ENCODE measurements around the gene DPCD. TPM values are rescaled to one million over a fixed set of nuclear protein-coding genes. Genes with fewer than 3 reads are reported as not detected.
A peak's percentile ranks its signal among the peaks of the same experiment; 100 is the strongest.

The DPCD gene
- total RNA-seq, 2 experiments from 2014 or later, result 0.31 to 0.96 TPM

DNA sequence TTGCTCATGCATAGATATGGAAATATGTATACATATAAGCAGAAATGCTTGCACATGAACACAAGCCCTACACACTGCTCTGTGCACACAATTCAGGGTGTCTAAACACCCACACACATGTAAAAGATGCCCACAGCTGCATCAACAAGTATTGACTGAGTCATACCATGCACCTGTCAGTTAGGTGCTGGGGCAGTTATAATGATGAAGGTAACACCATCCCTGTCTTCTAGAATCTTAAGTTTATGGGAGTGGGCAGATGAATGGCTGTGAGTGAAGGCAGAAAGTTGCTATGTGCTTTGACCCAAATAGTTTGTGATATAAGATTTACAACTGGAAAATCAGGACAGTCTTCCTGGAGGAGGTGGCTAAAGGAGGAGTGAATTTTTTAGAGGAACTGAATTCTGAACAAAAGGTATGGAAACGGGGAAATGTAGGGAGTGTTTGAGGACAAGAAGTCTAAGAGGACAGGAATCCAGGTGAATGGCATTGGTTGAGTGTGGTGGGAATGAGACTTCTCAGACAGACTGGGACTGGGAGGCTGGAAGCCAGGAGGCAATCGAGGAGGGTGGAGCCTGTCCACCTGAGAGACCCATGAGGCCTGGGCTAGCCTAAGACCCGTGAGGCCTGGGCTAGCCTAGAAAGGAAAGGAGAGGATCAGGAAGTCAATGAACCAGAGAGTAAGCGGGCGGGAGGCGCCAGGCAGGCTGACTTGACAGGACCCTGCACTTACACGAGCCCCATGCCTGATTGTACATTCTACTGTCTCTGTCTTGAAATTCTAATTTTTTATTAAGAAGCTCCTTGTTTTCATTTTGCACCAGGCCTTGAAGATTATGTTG lies 20.7 kb upstream of the DPCD start:
- ATAC-seq (ENCODE audit: poor library complexity), result no peak
- no peaks in the 10 kb centered on the region for H3K36me3 ChIP-seq (ENCODE audit: insufficient read depth, low read length)
- H3K4me1 ChIP-seq (ENCODE audit: insufficient read depth, low read length), result peaks cover 28% of the 10 kb centered on the region
- POLR2A ChIA-PET, result no interaction called here
- H3K4me3 ChIP-seq (ENCODE audit: low read length), result no peak overlapping the region
- no peak for DNase-seq
- TF ChIP-seq, protein P1, sequence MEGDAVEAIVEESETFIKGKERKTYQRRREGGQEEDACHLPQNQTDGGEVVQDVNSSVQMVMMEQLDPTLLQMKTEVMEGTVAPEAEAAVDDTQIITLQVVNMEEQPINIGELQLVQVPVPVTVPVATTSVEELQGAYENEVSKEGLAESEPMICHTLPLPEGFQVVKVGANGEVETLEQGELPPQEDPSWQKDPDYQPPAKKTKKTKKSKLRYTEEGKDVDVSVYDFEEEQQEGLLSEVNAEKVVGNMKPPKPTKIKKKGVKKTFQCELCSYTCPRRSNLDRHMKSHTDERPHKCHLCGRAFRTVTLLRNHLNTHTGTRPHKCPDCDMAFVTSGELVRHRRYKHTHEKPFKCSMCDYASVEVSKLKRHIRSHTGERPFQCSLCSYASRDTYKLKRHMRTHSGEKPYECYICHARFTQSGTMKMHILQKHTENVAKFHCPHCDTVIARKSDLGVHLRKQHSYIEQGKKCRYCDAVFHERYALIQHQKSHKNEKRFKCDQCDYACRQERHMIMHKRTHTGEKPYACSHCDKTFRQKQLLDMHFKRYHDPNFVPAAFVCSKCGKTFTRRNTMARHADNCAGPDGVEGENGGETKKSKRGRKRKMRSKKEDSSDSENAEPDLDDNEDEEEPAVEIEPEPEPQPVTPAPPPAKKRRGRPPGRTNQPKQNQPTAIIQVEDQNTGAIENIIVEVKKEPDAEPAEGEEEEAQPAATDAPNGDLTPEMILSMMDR (IDR thresholded peaks at IDR 0.05), result no peak
- Mint-ChIP-seq H3K4me3 (no peak overlapping the region), H3K9me3 (no peaks in the 10 kb centered on the region), H3K27ac (no peak overlapping the region), H3K27me3 (peaks cover 65% of the 10 kb centered on the region), H3K4me1 (ENCODE audit: low read depth) (no peaks in the 10 kb centered on the region), H3K36me3 (ENCODE audit: low read depth) (no peaks in the 10 kb centered on the region)
- peaks cover 0 to 13% of the 10 kb centered on the region in 2 experiments for H3K9me3 ChIP-seq (ENCODE audit: control insufficient read depth in 1 of 2, insufficient read depth in 1 of 2, low read length in 2 of 2)
- intact Hi-C loops (cut with DNase I, micrococcal nuclease), result loop anchor here in 1 of 2 experiments (1.0 to 10.0 kb wide), 2 partner anchors 293 to 353 kb away; no protein-coding TSS in a partner anchor
- CTCF ChIA-PET, result interaction anchor here (0.7 kb wide), 1 partner anchor 101 kb away, joined by 3 read pairs; no protein-coding TSS in a partner anchor
- peaks cover 46 to 49% of the 10 kb centered on the region in 2 experiments for H3K27me3 ChIP-seq (ENCODE audit: control insufficient read depth in 1 of 2, insufficient read depth in 2 of 2, low read length in 2 of 2)
- no peak overlapping the region for H3K27ac ChIP-seq (ENCODE audit: low read depth in 1 of 2, low read length in 2 of 2)

DNA sequence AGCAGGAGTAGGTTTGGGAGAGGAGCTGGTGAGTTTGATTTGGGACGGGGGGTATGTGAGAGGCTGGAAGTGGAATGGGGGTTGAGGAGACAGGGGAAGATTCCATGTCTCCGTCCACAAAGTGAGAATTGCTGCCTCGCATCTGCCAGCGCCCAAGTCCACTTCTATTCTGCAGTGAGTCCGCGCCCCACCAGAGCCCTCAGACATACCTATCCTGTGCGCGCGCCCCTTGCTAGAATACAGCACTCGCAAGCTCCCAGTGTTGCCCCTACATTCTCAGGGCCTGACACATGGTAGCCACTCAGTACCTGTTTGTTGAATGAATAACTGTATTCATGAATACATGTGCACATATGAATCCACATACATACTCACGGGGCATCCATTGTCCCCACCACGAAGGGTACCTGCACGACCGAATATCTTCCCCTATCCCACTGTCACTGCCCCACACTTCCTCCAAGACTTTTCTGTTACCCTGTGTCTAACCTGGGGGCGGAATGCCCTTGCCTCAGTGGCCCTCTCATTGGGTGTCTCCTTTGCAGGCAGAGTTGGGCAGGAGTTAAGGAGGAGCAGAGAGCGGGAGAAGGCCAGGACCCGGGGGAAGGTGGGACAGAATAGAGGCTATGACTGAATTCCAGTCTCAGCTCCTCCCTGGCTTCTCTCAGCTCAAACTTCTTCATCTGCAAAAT lies 19.9 kb upstream of the DPCD start:
- Mint-ChIP-seq H3K36me3 (ENCODE audit: low read depth) (no peaks in the 10 kb centered on the region), H3K27ac (no peak overlapping the region)
- no peak for DNase-seq

DNA sequence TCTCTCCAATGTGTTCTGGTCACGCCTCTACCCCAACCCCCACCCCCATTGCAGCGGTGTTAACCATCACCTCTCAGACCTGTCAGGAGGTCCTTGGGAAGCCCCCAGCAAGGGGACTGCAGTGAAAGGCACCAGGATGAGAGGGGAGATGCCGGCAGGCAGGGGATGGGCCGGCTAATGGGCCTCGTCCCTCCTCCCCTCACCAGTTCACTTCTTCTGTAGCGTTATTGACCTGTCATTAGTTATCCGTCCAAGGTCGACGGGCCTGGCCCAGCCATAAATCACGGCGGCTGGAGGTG lies 18.8 kb upstream of the DPCD start:
- H3K9me3 ChIP-seq (ENCODE audit: control insufficient read depth in 1 of 2, insufficient read depth in 1 of 2, low read length in 2 of 2), result peaks cover 0 to 21% of the 10 kb centered on the region in 2 experiments
- H3K27ac ChIP-seq (ENCODE audit: low read depth in 1 of 2, low read length in 2 of 2), result no peak overlapping the region
- Mint-ChIP-seq H3K27ac (no peak overlapping the region), H3K36me3 (ENCODE audit: low read depth) (no peaks in the 10 kb centered on the region), H3K4me3 (peak overlapping the region; percentile 34), H3K4me1 (ENCODE audit: low read depth) (no peaks in the 10 kb centered on the region), H3K27me3 (peaks cover 53% of the 10 kb centered on the region), H3K9me3 (no peaks in the 10 kb centered on the region)
- peaks cover 28% of the 10 kb centered on the region for H3K4me1 ChIP-seq (ENCODE audit: insufficient read depth, low read length)
- POLR2A ChIA-PET, result interaction anchor here (1.5 kb wide), 1 partner anchor 33 kb away, joined by 3 read pairs; no protein-coding TSS in a partner anchor
- ATAC-seq (ENCODE audit: poor library complexity) (no peak), DNase-seq (peak in 1 of 14 experiments; percentile 11)
- H3K4me3 ChIP-seq (ENCODE audit: low read length), result peak overlapping the region; percentile 61
- H3K27me3 ChIP-seq (ENCODE audit: control insufficient read depth in 1 of 2, insufficient read depth in 2 of 2, low read length in 2 of 2), result peaks cover 42 to 49% of the 10 kb centered on the region in 2 experiments
- intact Hi-C loops (cut with DNase I, micrococcal nuclease), result loop anchor here in 1 of 2 experiments (10.0 kb wide), 1 partner anchor 294 kb away; no protein-coding TSS in a partner anchor
- CTCF ChIA-PET, result interaction anchor here (0.6 to 3.0 kb wide), 3 partner anchors 11 to 355 kb away, joined by 3 to 16 read pairs (median 8); partner anchors contain the start of genes DPCD and POLL
- no peaks in the 10 kb centered on the region for H3K36me3 ChIP-seq (ENCODE audit: insufficient read depth, low read length)
- TF ChIP-seq, protein P1 (IDR thresholded peaks at IDR 0.05), result no peak

More for the DNA sequence above, 19.9 kb upstream of the DPCD start:
- Histone ChIP-seq H3K4me1 (ENCODE audit: insufficient read depth, low read length) (peaks cover 28% of the 10 kb centered on the region), H3K4me3 (ENCODE audit: low read length) (no peak overlapping the region), H3K36me3 (ENCODE audit: insufficient read depth, low read length) (no peaks in the 10 kb centered on the region), H3K27me3 (ENCODE audit: control insufficient read depth in 1 of 2, insufficient read depth in 2 of 2, low read length in 2 of 2) (peaks cover 44 to 49% of the 10 kb centered on the region in 2 experiments), H3K27ac (ENCODE audit: low read depth in 1 of 2, low read length in 2 of 2) (no peak overlapping the region), H3K9me3 (ENCODE audit: control insufficient read depth in 1 of 2, insufficient read depth in 1 of 2, low read length in 2 of 2) (peaks cover 0 to 18% of the 10 kb centered on the region in 2 experiments)
- peak overlapping the region; percentile 54 for H3K4me3 Mint-ChIP-seq
- ATAC-seq (ENCODE audit: poor library complexity), result no peak
- intact Hi-C loops (cut with DNase I, micrococcal nuclease), result loop anchor here in 1 of 2 experiments (10.0 kb wide), 1 partner anchor 293 kb away; no protein-coding TSS in a partner anchor
- ChIA-PET CTCF (interaction anchor here (0.5 to 0.7 kb wide), 2 partner anchors 16 to 102 kb away, joined by 3 read pairs; no protein-coding TSS in a partner anchor), POLR2A (no interaction called here)
- H3K9me3 Mint-ChIP-seq, result no peaks in the 10 kb centered on the region
- H3K27me3 Mint-ChIP-seq, result peaks cover 62% of the 10 kb centered on the region
- TF ChIP-seq, protein P1 (IDR thresholded peaks at IDR 0.05), result no peak
- no peaks in the 10 kb centered on the region for H3K4me1 Mint-ChIP-seq (ENCODE audit: low read depth)

Measured in CD4-positive, alpha-beta T cell (primary cell).